Lower leg skin (tissue), 3 donors: ENCODE measurements around the gene CHST10.

Experiments
- POLR2A ChIP-seq, 2 donors: fragments of 450-650 bp; IDR thresholded peaks; one replicate each; pipeline ENCODE4 v1.6.1; 2016 to 2017; ENCODE audit warnings: antibody characterized with exemption in 2 of 2, mild to moderate bottlenecking in 1 of 2, moderate library complexity in 1 of 2
- TF ChIP-seq, protein P1 (sequence below), 3 donors: fragments of 450-650 bp; IDR thresholded peaks; one replicate each; pipeline ENCODE4 v1.5.1; 2016; ENCODE audit warnings: antibody characterized with exemption in 3 of 3, mild to moderate bottlenecking in 3 of 3, moderate library complexity in 2 of 3

DNA sequence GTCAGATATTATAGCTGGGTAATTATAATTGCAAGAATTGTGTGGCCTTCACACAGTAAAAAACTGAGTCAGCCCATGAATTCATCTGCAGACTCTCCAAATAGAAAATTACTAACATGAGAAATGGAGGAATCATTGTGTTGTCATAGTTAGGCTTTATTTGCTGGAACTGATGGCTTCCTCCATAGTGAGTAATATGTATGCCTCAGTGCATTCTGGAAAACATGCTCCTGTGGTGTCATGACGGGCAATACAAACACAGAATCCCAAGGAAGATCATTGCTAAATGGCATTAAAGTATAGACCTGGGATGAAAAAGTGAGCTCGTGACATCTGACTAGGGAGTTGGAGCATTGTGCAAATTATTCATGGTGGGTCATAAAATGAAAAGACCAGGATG is 29.2 kb upstream of the CHST10 start:
- TF ChIP-seq POLR2A (IDR thresholded peaks at IDR 0.05) = no peak
- TF ChIP-seq, protein P1, sequence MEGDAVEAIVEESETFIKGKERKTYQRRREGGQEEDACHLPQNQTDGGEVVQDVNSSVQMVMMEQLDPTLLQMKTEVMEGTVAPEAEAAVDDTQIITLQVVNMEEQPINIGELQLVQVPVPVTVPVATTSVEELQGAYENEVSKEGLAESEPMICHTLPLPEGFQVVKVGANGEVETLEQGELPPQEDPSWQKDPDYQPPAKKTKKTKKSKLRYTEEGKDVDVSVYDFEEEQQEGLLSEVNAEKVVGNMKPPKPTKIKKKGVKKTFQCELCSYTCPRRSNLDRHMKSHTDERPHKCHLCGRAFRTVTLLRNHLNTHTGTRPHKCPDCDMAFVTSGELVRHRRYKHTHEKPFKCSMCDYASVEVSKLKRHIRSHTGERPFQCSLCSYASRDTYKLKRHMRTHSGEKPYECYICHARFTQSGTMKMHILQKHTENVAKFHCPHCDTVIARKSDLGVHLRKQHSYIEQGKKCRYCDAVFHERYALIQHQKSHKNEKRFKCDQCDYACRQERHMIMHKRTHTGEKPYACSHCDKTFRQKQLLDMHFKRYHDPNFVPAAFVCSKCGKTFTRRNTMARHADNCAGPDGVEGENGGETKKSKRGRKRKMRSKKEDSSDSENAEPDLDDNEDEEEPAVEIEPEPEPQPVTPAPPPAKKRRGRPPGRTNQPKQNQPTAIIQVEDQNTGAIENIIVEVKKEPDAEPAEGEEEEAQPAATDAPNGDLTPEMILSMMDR (IDR thresholded peaks at IDR 0.05) = no peak
